ENCODE results near the gene C16orf87. TPM values are rescaled to one million over a fixed set of nuclear protein-coding genes. Genes with fewer than 3 reads are reported as not detected.

C16orf87 gene
- total RNA-seq, 4 donors from 2014 or later: 5.1 to 13.3 (median 6.2) TPM

DNA sequence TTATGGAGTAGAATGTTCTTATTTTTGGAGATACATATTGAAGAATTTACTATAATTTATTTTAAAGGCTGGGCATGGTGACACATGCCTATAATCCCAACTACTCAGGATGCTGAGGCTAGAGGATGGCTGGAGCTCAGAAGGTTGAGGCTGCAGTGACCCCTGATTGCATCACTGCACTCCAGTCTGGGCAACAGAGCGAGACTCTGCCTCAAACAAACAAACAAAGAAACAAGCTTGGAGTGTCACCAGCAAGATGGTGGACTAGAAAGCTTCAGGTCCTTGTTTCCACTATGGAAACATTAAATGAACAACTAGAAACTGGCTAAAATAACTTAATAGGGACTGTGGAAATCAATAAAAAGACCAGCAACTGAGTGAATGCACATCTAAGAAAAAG, 35.3 kb upstream of the C16orf87 start:
- H3K27me3 ChIP-seq: no peaks in the 10 kb centered on the region
- no peak for DNase-seq
- WGBS, 2 donors: 74 to 78% methylated on average over 1 of the region's 1 CpG
- TF ChIP-seq CTCF (IDR thresholded peaks at IDR 0.05): no peak
- no peak for TF ChIP-seq POLR2A (IDR thresholded peaks at IDR 0.05)
- H3K27ac ChIP-seq: no peak overlapping the region
- intact Hi-C loops (cut with DNase I): no loop called here
- H3K4me1 ChIP-seq: no peaks in the 10 kb centered on the region
- no peak overlapping the region for H3K4me3 ChIP-seq (replicated peaks in 1 of 3)
- no peaks in the 10 kb centered on the region for H3K9me3 ChIP-seq
- H3K36me3 ChIP-seq: no peaks in the 10 kb centered on the region

- no peak overlapping the region for H3K27ac ChIP-seq
- H3K4me3 ChIP-seq (replicated peaks in 1 of 3): no peak overlapping the region
- intact Hi-C loops (cut with DNase I): no loop called here
- DNase-seq: no peak
- H3K27me3 ChIP-seq: no peaks in the 10 kb centered on the region
- no peaks in the 10 kb centered on the region for H3K36me3 ChIP-seq
- WGBS, 2 donors: 70 to 75% methylated on average over 16 of the region's 16 CpGs
- TF ChIP-seq CTCF (IDR thresholded peaks at IDR 0.05): no peak
- TF ChIP-seq POLR2A (IDR thresholded peaks at IDR 0.05): no peak
- H3K9me3 ChIP-seq: no peaks in the 10 kb centered on the region
- no peaks in the 10 kb centered on the region for H3K4me1 ChIP-seq
These were observed 31.8 kb upstream of the C16orf87 start for GRCh38 chr16:46862555-46863447.

GRCh38 chr16:46859719-46860152, 28.8 kb upstream of the C16orf87 start:
- intact Hi-C loops (cut with DNase I): no loop called here
- Histone ChIP-seq H3K9me3 (no peaks in the 10 kb centered on the region), H3K4me1 (no peaks in the 10 kb centered on the region), H3K4me3 (replicated peaks in 1 of 3) (no peak overlapping the region), H3K27ac (no peak overlapping the region), H3K36me3 (no peaks in the 10 kb centered on the region), H3K27me3 (no peaks in the 10 kb centered on the region)
- WGBS, 2 donors: 89 to 96% methylated on average over 5 of the region's 5 CpGs
- no peak for TF ChIP-seq POLR2A (IDR thresholded peaks at IDR 0.05)
- DNase-seq: no peak

GRCh38 chr16:46858151-46858550, 27.2 kb upstream of the C16orf87 start:
- TF ChIP-seq POLR2A (IDR thresholded peaks at IDR 0.05) (no peak), CTCF (IDR thresholded peaks at IDR 0.05) (no peak)
- DNase-seq: no peak
- Histone ChIP-seq H3K27me3 (no peaks in the 10 kb centered on the region), H3K36me3 (no peaks in the 10 kb centered on the region), H3K9me3 (no peaks in the 10 kb centered on the region), H3K27ac (no peak overlapping the region), H3K4me1 (no peaks in the 10 kb centered on the region), H3K4me3 (replicated peaks in 1 of 3) (no peak overlapping the region)
- intact Hi-C loops (cut with DNase I): no loop called here
- WGBS, 2 donors: 95 to 96% methylated on average over 6 of the region's 6 CpGs

GRCh38 chr16:46857368-46857945, 26.5 kb upstream of the C16orf87 start:
- intact Hi-C loops (cut with DNase I): no loop called here
- H3K27ac ChIP-seq: no peak overlapping the region
- TF ChIP-seq CTCF (IDR thresholded peaks at IDR 0.05): peak in 4 of 6 experiments; percentile 24 to 44 (median 42)
- no peak for TF ChIP-seq POLR2A (IDR thresholded peaks at IDR 0.05)
- H3K4me3 ChIP-seq (replicated peaks in 1 of 3): no peak overlapping the region
- H3K27me3 ChIP-seq: no peaks in the 10 kb centered on the region
- DNase-seq: peak; percentile 22 to 25
- 55 to 57% methylated on average over 6 of the region's 6 CpGs for WGBS, 2 donors
- no peaks in the 10 kb centered on the region for H3K9me3 ChIP-seq
- no peaks in the 10 kb centered on the region for H3K36me3 ChIP-seq
- no peaks in the 10 kb centered on the region for H3K4me1 ChIP-seq
